GM21825 (cell line): ENCODE measurements around the gene SUSD4.

Source experiments
- ATAC-seq: cut with Tn5 transposase; IDR thresholded peaks from one replicate; pipeline ENCODE4 v1.9.1; 2021; ENCODE audit warnings: mild to moderate bottlenecking, moderate library complexity; ENCODE audit not compliant: unreplicated experiment

The SUSD4 gene

DNA sequence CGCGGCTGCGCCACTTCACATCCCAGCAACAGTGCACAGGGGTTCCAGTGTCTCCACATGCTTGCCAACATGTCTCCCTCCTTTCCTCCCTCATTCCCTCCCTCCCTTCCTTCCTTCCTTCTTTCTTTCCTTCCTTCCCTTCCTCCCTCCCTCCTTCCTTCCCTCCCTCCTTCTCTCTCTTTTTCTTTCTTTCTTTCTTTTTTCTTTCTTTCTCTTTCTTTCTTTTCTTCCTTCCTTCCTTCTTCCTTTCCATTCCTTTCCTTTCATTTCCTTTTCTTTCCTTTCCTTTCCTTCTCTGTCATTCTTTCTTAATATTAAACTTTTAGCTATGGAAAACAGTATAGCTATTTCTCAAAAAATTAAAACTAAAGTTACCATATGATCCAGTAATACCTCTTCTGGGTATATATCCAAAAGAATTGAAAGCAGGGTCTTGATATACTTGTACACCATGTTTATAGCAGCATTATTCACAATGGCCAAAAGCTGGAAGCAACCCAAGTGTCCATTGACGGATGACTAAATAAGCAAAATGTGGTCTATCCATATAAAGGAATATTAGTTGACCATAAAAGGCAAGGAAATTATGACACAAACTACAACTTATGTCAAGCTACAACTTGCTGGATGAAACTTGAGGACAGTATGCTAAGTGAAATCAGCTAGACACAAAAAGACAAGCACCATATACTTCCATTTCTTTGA is 165.9 kb downstream of the SUSD4 start:
- ATAC-seq, result no peak

DNA sequence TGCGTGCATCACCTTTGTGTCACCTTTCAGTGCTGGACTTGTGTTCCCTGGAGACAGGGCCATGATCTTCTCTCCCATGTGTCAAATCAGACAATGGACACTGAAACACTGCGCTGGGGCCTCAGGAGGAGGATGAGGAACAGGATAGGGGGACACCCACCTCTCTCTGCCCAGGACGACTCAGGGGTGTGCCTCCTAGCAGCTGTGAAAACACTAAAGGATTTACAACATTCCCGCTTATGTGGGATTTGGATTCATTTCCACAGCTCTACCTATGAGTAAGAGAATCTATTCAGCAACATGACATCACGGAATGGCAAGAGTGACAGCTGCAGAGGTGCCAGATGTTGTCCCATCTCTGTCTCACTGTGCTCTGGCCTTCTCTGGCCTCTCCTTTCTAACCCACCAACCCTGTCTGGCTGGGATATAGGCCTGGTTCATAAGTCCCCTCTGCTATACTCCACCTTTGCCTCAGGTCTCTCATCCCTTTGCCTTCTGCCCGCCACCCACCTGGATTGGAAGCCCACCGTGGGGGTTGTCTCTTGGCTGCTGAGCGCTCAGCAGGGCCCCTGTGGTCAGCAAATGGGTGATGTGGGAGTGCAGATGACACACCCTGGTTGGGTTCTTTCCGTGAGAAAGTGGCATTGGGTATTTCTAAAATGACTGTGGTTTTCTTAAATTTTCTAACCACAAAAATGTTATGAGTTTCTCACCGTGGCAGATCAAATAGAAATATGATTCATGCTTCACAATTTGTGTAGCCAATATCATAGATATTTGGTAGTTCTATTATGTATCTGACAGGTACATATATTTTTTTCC is 173.9 kb downstream of the SUSD4 start:
- no peak for ATAC-seq

DNA sequence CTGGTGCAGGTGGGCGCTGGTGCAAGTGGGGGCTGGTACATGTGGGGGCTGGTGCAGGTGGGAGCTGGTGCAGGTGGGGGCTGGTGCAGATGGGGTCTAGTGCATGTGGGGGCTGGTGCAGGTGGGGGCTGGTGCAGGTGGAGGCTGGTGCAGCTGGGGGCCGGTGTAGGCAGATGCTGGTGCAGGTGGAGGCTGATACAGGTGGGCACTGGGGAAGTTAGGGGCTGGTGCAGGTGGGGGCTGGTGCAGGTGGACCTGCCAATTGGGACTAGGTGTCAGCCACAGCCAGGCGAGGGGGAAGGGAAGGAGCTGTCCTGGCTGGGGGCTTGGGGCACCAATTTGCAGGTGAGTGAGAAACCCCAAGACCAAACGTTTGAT is 174.5 kb downstream of the SUSD4 start:
- ATAC-seq, result no peak

DNA sequence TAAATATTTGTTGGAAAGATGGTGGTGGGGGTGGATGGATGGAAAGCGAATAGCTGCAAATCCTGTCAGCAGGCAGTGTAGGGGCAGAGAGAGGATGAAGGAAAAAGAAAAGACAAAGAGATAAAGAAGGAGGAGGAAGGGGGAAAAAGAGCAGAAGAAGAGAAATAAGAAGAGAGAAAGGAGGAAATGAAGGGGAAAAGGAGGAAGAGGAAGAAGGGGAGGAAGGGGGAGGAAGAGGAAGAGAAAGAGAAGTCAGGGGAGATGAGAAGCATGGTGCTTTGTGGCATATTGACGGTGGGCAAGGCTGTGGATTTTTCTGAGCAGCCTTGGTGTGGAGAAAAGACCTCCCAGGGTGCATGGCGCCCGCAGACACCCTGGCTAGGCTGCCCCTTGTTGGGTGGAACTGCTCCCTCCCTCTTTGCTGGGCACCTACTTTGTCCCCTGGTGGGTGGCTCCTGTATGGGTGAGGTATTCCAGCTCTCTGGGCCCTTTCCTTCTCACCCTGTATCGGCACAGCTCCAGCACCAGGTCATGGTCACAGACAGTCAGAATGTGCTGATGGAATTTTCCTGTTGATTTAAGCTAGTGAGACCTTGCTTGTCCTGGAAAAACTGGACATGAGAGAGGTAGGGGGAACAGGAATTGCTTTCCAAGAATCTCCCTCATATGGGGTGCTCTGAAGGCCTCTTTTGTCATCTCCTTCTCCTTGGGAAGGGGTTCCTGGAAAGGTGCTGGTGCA is 175.2 kb downstream of the SUSD4 start:
- ATAC-seq, result no peak

DNA sequence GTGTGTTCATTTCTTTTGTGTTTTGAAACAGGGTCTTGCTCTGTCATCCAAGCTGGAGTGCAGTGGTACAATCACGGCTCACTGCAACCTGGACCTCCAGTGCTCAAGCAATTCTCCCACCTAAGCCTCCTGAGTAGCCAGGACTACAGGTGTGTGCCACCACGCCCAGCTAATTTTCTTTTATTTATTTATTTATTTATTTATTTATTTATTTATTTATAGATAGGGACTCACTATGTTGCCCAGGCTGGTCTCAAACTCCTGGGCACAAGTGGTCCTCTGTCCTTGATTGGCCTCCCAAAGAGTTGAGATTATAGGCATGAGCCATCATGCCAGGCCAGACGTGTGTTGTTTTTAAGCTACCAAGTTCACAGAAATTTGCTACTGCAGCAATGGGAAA is 177.2 kb downstream of the SUSD4 start:
- ATAC-seq, result no peak

GRCh38 chr1:223183268-223183862 is 180.6 kb downstream of the SUSD4 start:
- no peak for ATAC-seq

DNA sequence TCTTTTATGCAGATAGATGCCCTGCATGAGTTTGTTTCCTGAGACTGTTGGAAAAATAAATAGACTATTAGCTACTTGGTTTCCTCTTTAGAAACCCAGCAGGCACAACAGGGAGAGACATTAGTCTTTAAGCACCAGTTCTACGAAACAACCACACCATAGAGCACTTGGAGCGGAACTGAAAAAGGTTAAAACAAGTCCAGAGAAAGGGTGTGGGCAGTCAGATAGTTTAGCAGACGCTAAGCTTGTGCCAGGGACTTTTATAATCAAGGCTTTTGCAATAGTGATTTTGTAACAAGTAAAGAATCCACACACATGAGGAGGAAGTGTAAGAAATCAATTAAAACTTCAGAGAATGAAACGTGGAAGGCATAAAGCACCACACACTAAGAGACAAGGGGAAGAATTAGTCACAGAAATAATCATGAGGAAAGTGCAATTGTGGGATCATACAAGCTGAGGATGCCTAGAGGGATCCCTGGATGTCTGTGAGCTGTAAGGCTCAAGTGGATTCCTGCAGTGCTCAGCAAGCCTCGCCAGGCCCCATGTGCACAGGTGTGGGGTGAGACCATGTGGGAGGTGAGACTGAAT is 183.2 kb downstream of the SUSD4 start:
- no peak for ATAC-seq

GRCh38 chr1:223179786-223180185 is 184.2 kb downstream of the SUSD4 start:
- no peak for ATAC-seq

- ATAC-seq, result no peak
Measured at GRCh38 chr1:223179280-223179679, 184.7 kb downstream of the SUSD4 start.

DNA sequence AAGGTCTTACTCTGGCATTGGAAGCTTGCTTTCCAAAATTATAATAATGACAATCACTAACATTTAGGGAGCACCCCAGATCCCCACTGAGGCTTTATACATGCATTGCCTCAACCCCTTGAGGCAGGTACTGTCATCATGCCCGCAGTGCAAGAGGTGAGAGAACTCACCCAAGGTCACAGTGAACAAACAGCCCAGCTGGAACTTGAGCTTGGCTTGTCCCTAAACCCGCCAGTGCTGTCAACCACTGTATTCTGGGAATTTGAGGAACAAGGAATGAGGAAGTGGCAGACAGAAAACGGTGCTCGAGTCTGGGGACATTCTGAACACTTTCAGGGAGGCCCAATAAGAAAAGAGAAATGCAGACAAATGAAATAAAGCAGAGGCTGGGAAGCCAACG is 186.3 kb downstream of the SUSD4 start:
- no peak for ATAC-seq

- no peak for ATAC-seq
Measured at GRCh38 chr1:223176437-223176836, 187.5 kb downstream of the SUSD4 start.

DNA sequence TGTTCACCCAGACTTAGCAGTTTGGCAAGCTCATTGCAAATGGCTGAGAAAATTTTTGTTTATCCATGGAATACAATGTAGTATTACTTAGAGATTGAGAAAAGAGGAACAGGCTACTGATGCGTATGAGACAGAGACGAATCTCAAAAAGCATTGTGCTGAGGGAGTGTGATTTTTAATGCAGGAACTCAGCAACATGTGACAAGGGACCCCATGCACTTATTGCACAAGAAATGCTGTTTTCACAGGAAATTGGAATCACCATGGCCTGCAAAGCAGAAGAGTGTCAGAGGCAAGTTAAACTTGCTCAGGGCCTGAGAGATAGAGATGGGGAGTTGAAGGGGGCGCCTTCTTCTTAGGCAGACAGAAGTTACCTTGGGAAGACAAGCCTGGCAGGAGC is 188.3 kb downstream of the SUSD4 start:
- no peak for ATAC-seq

DNA sequence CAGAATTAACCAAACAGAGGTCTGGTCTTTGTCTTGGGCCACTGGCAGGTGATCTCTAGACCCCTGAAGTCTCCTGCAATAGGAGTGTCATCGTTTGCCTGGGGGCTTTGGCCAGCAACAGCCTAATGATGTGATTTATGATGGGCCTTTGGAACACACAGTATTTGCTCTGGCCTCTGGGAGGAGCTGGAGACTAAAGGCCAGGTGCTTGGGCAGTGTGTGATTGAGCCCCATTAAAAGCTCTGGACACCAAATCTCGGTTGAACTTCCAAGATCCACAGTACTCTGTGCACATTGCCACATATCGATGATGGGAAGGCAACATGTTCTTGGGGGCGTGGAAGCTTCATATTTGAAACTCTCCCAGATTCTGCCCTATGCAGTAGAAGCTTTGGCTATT is 188.9 kb downstream of the SUSD4 start:
- ATAC-seq, result no peak
